WTC11 (cell line): ENCODE measurements around the gene PODXL.

Experiments
- ATF3 ChIP-seq: sonication (generic); formaldehyde crosslinking; conservative IDR thresholded peaks from 2 replicates; pipeline ENCODE4 v1.8.1; 2022; ENCODE audit warnings: mild to moderate bottlenecking, missing genetic modification reagents
- CTCF ChIP-seq: fragments of 200-600 bp; IDR thresholded peaks from 2 replicates; pipeline ENCODE4 v1.8.0; 2022; ENCODE audit warnings: antibody characterized with exemption
- E2F1 ChIP-seq: sonication (generic); formaldehyde crosslinking; IDR thresholded peaks from 2 replicates; pipeline ENCODE4 v1.8.0; 2022; ENCODE audit warnings: mild to moderate bottlenecking, missing genetic modification reagents
- E2F5 ChIP-seq: sonication (generic); formaldehyde crosslinking; IDR thresholded peaks from 2 replicates; pipeline ENCODE4 v1.8.1; 2022; ENCODE audit warnings: mild to moderate bottlenecking, moderate library complexity, missing genetic modification reagents
- FOXJ3 ChIP-seq: sonication (generic); formaldehyde crosslinking; IDR thresholded peaks from 2 replicates; pipeline ENCODE4 v1.9.0; 2021; ENCODE audit warnings: missing genetic modification reagents, mild to moderate bottlenecking, borderline replicate concordance
- IRF2 ChIP-seq: sonication (generic); formaldehyde crosslinking; IDR thresholded peaks from 2 replicates; pipeline ENCODE4 v1.8.0; 2022; ENCODE audit warnings: low read depth, missing genetic modification reagents, borderline replicate concordance
- KAT7 ChIP-seq: sonication (generic); formaldehyde crosslinking; IDR thresholded peaks from 2 replicates; pipeline ENCODE4 v1.8.1; 2023; ENCODE audit warnings: missing genetic modification reagents, mild to moderate bottlenecking, borderline replicate concordance
- MAX ChIP-seq: sonication (generic); formaldehyde crosslinking; IDR thresholded peaks from 2 replicates; pipeline ENCODE4 v1.8.0; 2022; ENCODE audit warnings: mild to moderate bottlenecking, missing genetic modification reagents
- SP1 ChIP-seq: sonication (generic); formaldehyde crosslinking; conservative IDR thresholded peaks from 2 replicates; pipeline ENCODE4 v1.8.1; 2022; ENCODE audit warnings: missing genetic modification reagents
- USF2 ChIP-seq: sonication (generic); formaldehyde crosslinking; IDR thresholded peaks from 2 replicates; pipeline ENCODE4 v1.8.1; 2023; ENCODE audit warnings: mild to moderate bottlenecking, missing genetic modification reagents, moderate library complexity
- ZBTB21 ChIP-seq: sonication (generic); formaldehyde crosslinking; IDR thresholded peaks from 2 replicates; pipeline ENCODE4 v1.8.1; 2023; ENCODE audit warnings: mild to moderate bottlenecking, missing genetic modification reagents, borderline replicate concordance
- ZNF263 ChIP-seq: sonication (generic); formaldehyde crosslinking; IDR thresholded peaks from 2 replicates; pipeline ENCODE4 v1.8.1; 2022; ENCODE audit warnings: low read depth, mild to moderate bottlenecking, moderate library complexity, missing genetic modification reagents

- TF ChIP-seq E2F5: no peak
- TF ChIP-seq ATF3 (CRISPR knock-in tag): no peak
- no peak for TF ChIP-seq USF2 (CRISPR knock-in tag)
- TF ChIP-seq CTCF: no peak
- TF ChIP-seq MAX (CRISPR knock-in tag): no peak
- TF ChIP-seq E2F1 (CRISPR knock-in tag): no peak
- no peak for TF ChIP-seq IRF2 (CRISPR knock-in tag)
- TF ChIP-seq SP1: no peak
- no peak for TF ChIP-seq KAT7 (CRISPR knock-in tag)
- TF ChIP-seq ZNF263: no peak
- TF ChIP-seq ZBTB21 (CRISPR knock-in tag): no peak
- no peak for TF ChIP-seq FOXJ3
Measured at GRCh38 chr7:131456338-131456737, 100.1 kb downstream of the PODXL start.
